Chondrocyte (in vitro differentiated cells): ENCODE data around the gene KCND3. TPM values are rescaled to one million over a fixed set of nuclear protein-coding genes. Genes with fewer than 3 reads are reported as not detected.

Source experiments
- DNase-seq: peaks from one replicate; pipeline ENCODE4 v3.0.0; 2021; ENCODE audit warnings: mixed read lengths, low spot score
- H3K27ac Mint-ChIP-seq: one replicate; pipeline ENCODE4 v1.8.0; 2021; ENCODE audit warnings: mild to moderate bottlenecking, moderate library complexity, mixed read lengths; ENCODE audit not compliant: unreplicated experiment
- H3K27me3 Mint-ChIP-seq: 2 replicates; pipeline ENCODE4 v1.8.0; 2021; ENCODE audit warnings: low read depth, mixed read lengths
- H3K36me3 Mint-ChIP-seq: 2 replicates; pipeline ENCODE4 v1.8.0; 2021; ENCODE audit warnings: low read depth, mixed read lengths
- H3K4me1 Mint-ChIP-seq: 2 replicates; pipeline ENCODE4 v1.8.0; 2021; ENCODE audit warnings: low read depth, mild to moderate bottlenecking, mixed read lengths
- H3K4me3 Mint-ChIP-seq: one replicate; pipeline ENCODE4 v1.8.0; 2021; ENCODE audit warnings: mild to moderate bottlenecking, moderate library complexity, mixed read lengths; ENCODE audit not compliant: unreplicated experiment
- H3K9me3 Mint-ChIP-seq: 2 replicates; pipeline ENCODE4 v1.8.0; 2021; ENCODE audit warnings: low read depth, mixed read lengths
- CTCF ChIP-seq: fragments of 200-600 bp; sonication (generic); IDR thresholded peaks from 2 replicates; pipeline ENCODE4 v1.5.0; 2021; ENCODE audit warnings: antibody characterized with exemption, mild to moderate bottlenecking, moderate library complexity
- total RNA-seq: library from RNA; stranded (reverse); gene quantifications from 3 replicates; pipeline ENCODE4 v1.2.1, GENCODE V29; 2021

The KCND3 gene
- total RNA-seq, 1 donor from 2014 or later = 0.99 TPM

GRCh38 chr1:111733183-111733991 is 256.1 kb downstream of the KCND3 start:
- peak overlapping the region; percentile 74 for H3K27ac Mint-ChIP-seq
- DNase-seq = no peak
- H3K4me1 Mint-ChIP-seq = no peaks in the 10 kb centered on the region
- H3K27me3 Mint-ChIP-seq = no peaks in the 10 kb centered on the region
- H3K4me3 Mint-ChIP-seq = no peak overlapping the region
- TF ChIP-seq CTCF = no peak
- H3K36me3 Mint-ChIP-seq = no peaks in the 10 kb centered on the region
- H3K9me3 Mint-ChIP-seq = no peaks in the 10 kb centered on the region

GRCh38 chr1:111732718-111733117 is 256.8 kb downstream of the KCND3 start:
- Mint-ChIP-seq H3K36me3 (no peaks in the 10 kb centered on the region), H3K27ac (peak overlapping the region; percentile 68), H3K4me3 (no peak overlapping the region), H3K9me3 (no peaks in the 10 kb centered on the region), H3K27me3 (no peaks in the 10 kb centered on the region), H3K4me1 (no peaks in the 10 kb centered on the region)
- TF ChIP-seq CTCF = no peak
- no peak for DNase-seq

GRCh38 chr1:111731956-111732355 is 257.5 kb downstream of the KCND3 start:
- H3K9me3 Mint-ChIP-seq = no peaks in the 10 kb centered on the region
- no peak overlapping the region for H3K4me3 Mint-ChIP-seq
- H3K27ac Mint-ChIP-seq = no peak overlapping the region
- H3K27me3 Mint-ChIP-seq = no peaks in the 10 kb centered on the region
- DNase-seq = no peak
- no peaks in the 10 kb centered on the region for H3K4me1 Mint-ChIP-seq
- peaks cover 2% of the 10 kb centered on the region for H3K36me3 Mint-ChIP-seq
- no peak for TF ChIP-seq CTCF

- H3K27ac Mint-ChIP-seq = no peak overlapping the region
- no peak for TF ChIP-seq CTCF
- no peak for DNase-seq
- H3K9me3 Mint-ChIP-seq = no peaks in the 10 kb centered on the region
- H3K4me1 Mint-ChIP-seq = no peaks in the 10 kb centered on the region
- H3K4me3 Mint-ChIP-seq = no peak overlapping the region
- no peaks in the 10 kb centered on the region for H3K27me3 Mint-ChIP-seq
- peaks cover 2% of the 10 kb centered on the region for H3K36me3 Mint-ChIP-seq
Measured at GRCh38 chr1:111730706-111731105, 258.8 kb downstream of the KCND3 start.

- no peak for DNase-seq
- no peak overlapping the region for H3K4me3 Mint-ChIP-seq
- H3K4me1 Mint-ChIP-seq = no peaks in the 10 kb centered on the region
- H3K27ac Mint-ChIP-seq = no peak overlapping the region
- no peak for TF ChIP-seq CTCF
- no peaks in the 10 kb centered on the region for H3K27me3 Mint-ChIP-seq
- H3K36me3 Mint-ChIP-seq = peaks cover 2% of the 10 kb centered on the region
- H3K9me3 Mint-ChIP-seq = no peaks in the 10 kb centered on the region
Measured at GRCh38 chr1:111729946-111730681, 259.4 kb downstream of the KCND3 start.
